Endothelial cell of umbilical vein (primary cell): Measurements from ENCODE around the gene GPA33. TPM values are rescaled to one million over a fixed set of nuclear protein-coding genes. Genes with fewer than 3 reads are reported as not detected.

ENCODE experiments used
- BruUV-seq: library from RNA; stranded (reverse); fragments of 400-500 nt; replicated peaks from 2 replicates; lab custom pipeline; 2021; lab: Mats Ljungman, UMichigan
- CTCF ChIA-PET: fragments of 300-600, 350-600 bp; sonication (Branson Sonifier 250); formaldehyde crosslinking; loops from one replicate; lab custom pipeline; 2021; ENCODE audit warnings: antibody characterized with exemption, inconsistent platforms; lab: Charles Lee
- POLR2A ChIA-PET: fragments of 300-600, 350-600 bp; sonication (Branson Sonifier 250); formaldehyde crosslinking; loops from one replicate; lab custom pipeline; 2021; ENCODE audit warnings: antibody characterized with exemption, inconsistent platforms; lab: Charles Lee
- DNase-seq: peaks from one replicate; pipeline ENCODE4 v3.0.0-alpha.2; 2011; ENCODE audit warnings: low read depth, low spot score
- FAIRE-seq: peaks from 2 replicates; lab custom pipeline; 2011; peaks lifted over from hg19 to GRCh38; lab: Jason Lieb, UNC
- H2AFZ ChIP-seq: 2 replicates; pipeline ENCODE4 v1.6.0; 2012; ENCODE audit warnings: low read depth, low read length, control low read depth, inconsistent platforms
- H3K27ac ChIP-seq: 2 replicates; pipeline ENCODE4 v1.5.1; 2011; ENCODE audit warnings: low read depth, mild to moderate bottlenecking, control low read depth, low read length, moderate library complexity; ENCODE audit not compliant: insufficient read depth
- H3K27me3 ChIP-seq, 2 experiments: 2 replicates each; pipeline versions ENCODE4 v1.6.0 to v1.6.1; 2011; ENCODE audit warnings: low read length in 2 of 2, mixed read lengths in 1 of 2; ENCODE audit not compliant: control insufficient read depth in 2 of 2, insufficient read depth in 2 of 2
- H3K36me3 ChIP-seq, 2 experiments: 2 replicates in 1 of 2; 3 replicates in 1 of 2; pipeline ENCODE4 v1.5.1; 2011; ENCODE audit warnings: low read length in 2 of 2, mild to moderate bottlenecking in 1 of 2, moderate library complexity in 1 of 2; ENCODE audit not compliant: control insufficient read depth in 2 of 2, insufficient read depth in 2 of 2; ENCODE audit errors: extremely low read depth in 1 of 2
- H3K4me1 ChIP-seq: 3 replicates; pipeline ENCODE4 v1.5.1; 2011; ENCODE audit warnings: mild to moderate bottlenecking, low read length; ENCODE audit not compliant: control insufficient read depth, insufficient read depth; ENCODE audit errors: extremely low read depth
- H3K4me2 ChIP-seq: 2 replicates; pipeline ENCODE4 v1.6.1; 2011; ENCODE audit warnings: low read length, control low read depth, mixed read lengths; ENCODE audit not compliant: insufficient read depth
- H3K4me3 ChIP-seq, 3 experiments: fragments of 200-600 bp in 1 of 3; sonication (generic), shearing (Covaris generic) in 1 of 3; replicated peaks in 1 of 3; 2 replicates each; pipeline ENCODE4 v1.5.1; 2011 to 2016; ENCODE audit warnings: control low read depth in 3 of 3, low read length in 3 of 3, mild to moderate bottlenecking in 2 of 3, inconsistent platforms in 1 of 3, low read depth in 1 of 3, moderate library complexity in 1 of 3; ENCODE audit not compliant: insufficient read depth in 1 of 3
- H3K79me2 ChIP-seq: 2 replicates; pipeline ENCODE4 v1.6.0; 2012; ENCODE audit warnings: low read length, inconsistent platforms; ENCODE audit not compliant: control insufficient read depth, insufficient read depth
- H3K9ac ChIP-seq: replicated peaks from 2 replicates; pipeline ENCODE3; 2011; ENCODE audit warnings: low read length, control low read depth; ENCODE audit not compliant: insufficient read depth; ENCODE audit errors: extremely low read depth
- H3K9me1 ChIP-seq: replicated peaks from 3 replicates; pipeline ENCODE4 v1.6.0; 2011; ENCODE audit warnings: mild to moderate bottlenecking, low read length; ENCODE audit not compliant: control insufficient read depth, insufficient read depth; ENCODE audit errors: extremely low read depth
- H3K9me3 ChIP-seq: replicated peaks from 2 replicates; pipeline ENCODE4 v1.5.1; 2012; ENCODE audit warnings: low read length, inconsistent platforms; ENCODE audit not compliant: control insufficient read depth, insufficient read depth
- H4K20me1 ChIP-seq: replicated peaks from 2 replicates; pipeline ENCODE3; 2011; ENCODE audit warnings: mild to moderate bottlenecking, low read length; ENCODE audit not compliant: control insufficient read depth, insufficient read depth; ENCODE audit errors: extremely low read depth
- EZH2 ChIP-seq: IDR thresholded peaks from 2 replicates; pipeline ENCODE4 v1.6.1; 2012; ENCODE audit warnings: borderline replicate concordance, low read depth, mild to moderate bottlenecking, moderate library complexity, low read length, inconsistent platforms; ENCODE audit not compliant: severe bottlenecking
- FOS ChIP-seq: IDR thresholded peaks from 2 replicates; pipeline ENCODE4 v1.6.1; 2011; ENCODE audit warnings: mild to moderate bottlenecking, low read length, moderate library complexity, borderline replicate concordance; ENCODE audit not compliant: insufficient read depth
- GATA2 ChIP-seq: IDR thresholded peaks from 2 replicates; pipeline ENCODE4 v1.7.0; 2011; ENCODE audit warnings: low read depth, mild to moderate bottlenecking, moderate library complexity, mixed read lengths, low read length; ENCODE audit not compliant: insufficient read length, insufficient read depth
- JUN ChIP-seq: IDR thresholded peaks from 2 replicates; pipeline ENCODE4 v1.6.1; 2011; ENCODE audit warnings: borderline replicate concordance, low read depth; ENCODE audit not compliant: insufficient read length, insufficient read depth
- MYC ChIP-seq: IDR thresholded peaks from one replicate; pipeline ENCODE4 v1.6.1; 2011; ENCODE audit warnings: mild to moderate bottlenecking, low read depth, low read length
- POLR2A ChIP-seq: IDR thresholded peaks from 2 replicates; pipeline ENCODE4 v1.6.1; 2012; ENCODE audit warnings: low read depth, mild to moderate bottlenecking, control low read depth, low read length
- POLR2AphosphoS5 ChIP-seq: IDR thresholded peaks from 2 replicates; pipeline ENCODE4 v1.6.1; 2012; ENCODE audit warnings: low read depth, mild to moderate bottlenecking, control low read depth, low read length, moderate library complexity; ENCODE audit not compliant: insufficient read depth
- dilution Hi-C: fragments of 300-500 bp; cut with MboI; formaldehyde crosslinking; loops from one replicate; pipeline ENCODE4 v1.15.0; 2019; ENCODE audit warnings: low sequenced_read_pairs; ENCODE audit not compliant: extremely low pct_ligation_motif_present
- intact Hi-C: fragments of 100-400 bp; cut with micrococcal nuclease; formaldehyde crosslinking; loops from one replicate; pipeline ENCODE4 v1.10.0; 2022
- polyA plus RNA-seq, 4 experiments: library from polyadenylated mRNA; depleted of rRNA in 3 of 4; stranded (reverse) in 3 of 4; unstranded in 1 of 4; fragments of >200 nt; gene quantifications; 2 replicates each; pipeline versions ENCODE4 v1.2.1 to v1.2.3, GENCODE V29; 2011 to 2012; ENCODE audit warnings: missing spikeins in 1 of 4
- total RNA-seq: library from RNA; stranded (reverse); gene quantifications from 2 replicates; pipeline ENCODE4 v1.2.3, GENCODE V29; 2021
- TF ChIP-seq, protein P1 (sequence below): IDR thresholded peaks from 2 replicates; pipeline ENCODE4 v1.6.1; 2011; ENCODE audit not compliant: insufficient read depth, insufficient read length
- TF ChIP-seq, protein P2 (sequence below), 2 donors: IDR thresholded peaks; 1 replicate in 1 of 2; 2 replicates in 1 of 2; pipeline ENCODE4 v1.5.1; 2011; ENCODE audit warnings: low read length in 2 of 2, mild to moderate bottlenecking in 2 of 2, moderate library complexity in 2 of 2, control low read depth in 1 of 2, inconsistent platforms in 1 of 2, low read depth in 1 of 2; ENCODE audit not compliant: insufficient read depth in 1 of 2; ENCODE audit errors: extremely low read depth in 1 of 2

GPA33 gene
- total and polyA plus RNA-seq, 2 donors (not counting 3 experiments of a cell fraction or from before 2014, with no cell fraction given) = not detected

DNA sequence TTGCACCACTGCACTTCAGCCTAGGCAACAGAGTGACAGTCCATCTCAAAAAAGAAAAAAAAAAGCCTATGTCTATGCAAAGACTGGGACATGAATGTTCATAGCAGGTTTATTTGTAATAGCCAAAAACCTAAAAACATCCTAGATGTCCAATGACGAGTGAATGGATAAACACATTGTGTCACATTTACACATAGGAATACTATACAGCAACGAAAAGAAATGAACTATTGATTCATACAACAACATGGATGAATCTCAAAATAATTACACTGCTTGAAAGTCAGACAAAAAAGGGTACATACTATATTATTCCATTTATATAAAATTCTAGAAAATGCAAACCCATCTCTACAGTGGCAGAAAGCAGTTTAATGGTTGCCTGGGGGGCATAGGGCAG, 11.6 kb upstream of the GPA33 start:
- ChIA-PET CTCF (interaction anchor here (1.0 kb wide), 1 partner anchor 438 kb away, joined by 3 read pairs; no protein-coding TSS in a partner anchor), POLR2A (no interaction called here)
- no TSS peak for BruUV-seq
- DNase-seq (no peak), FAIRE-seq (no peak)
- Histone ChIP-seq H3K9ac (no peak overlapping the region), H3K4me2 (no peak overlapping the region), H3K4me1 (no peaks in the 10 kb centered on the region), H2AFZ (no peak overlapping the region), H3K9me1 (no peaks in the 10 kb centered on the region), H4K20me1 (no peaks in the 10 kb centered on the region), H3K27me3 (peaks cover 4% of the 10 kb centered on the region in 2 experiments), H3K4me3 (no peak overlapping the region), H3K79me2 (no peaks in the 10 kb centered on the region), H3K27ac (no peak overlapping the region), H3K9me3 (no peaks in the 10 kb centered on the region), H3K36me3 (no peaks in the 10 kb centered on the region)
- intact Hi-C loops (no loop called here), dilution Hi-C loops (no loop called here)
- TF ChIP-seq FOS (no peak), GATA2 (no peak), EZH2 (no peak), POLR2AphosphoS5 (no peak), JUN (no peak)

DNA sequence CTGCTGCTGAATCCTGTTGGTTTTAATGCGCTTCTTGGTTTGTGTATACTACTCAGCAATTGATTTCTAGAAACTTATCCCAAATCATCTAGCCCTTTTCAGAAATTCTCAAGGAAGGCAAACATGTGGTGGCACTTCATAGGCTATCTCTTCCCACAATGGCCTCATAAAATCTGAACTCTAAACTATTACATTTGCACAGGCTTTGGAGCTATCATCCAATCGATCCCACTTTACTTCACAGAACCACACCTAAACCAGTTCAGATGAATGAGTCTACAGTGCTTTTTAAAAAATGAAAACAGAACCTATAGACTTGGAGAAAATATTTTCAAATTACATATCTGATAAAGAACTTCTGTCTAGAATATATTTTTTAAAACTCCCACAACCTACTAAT, 10.6 kb upstream of the GPA33 start:
- dilution Hi-C loops = no loop called here
- Histone ChIP-seq H3K4me2 (no peak overlapping the region), H3K27me3 (peaks cover 4% of the 10 kb centered on the region in 2 experiments), H3K36me3 (no peaks in the 10 kb centered on the region), H3K9me3 (no peaks in the 10 kb centered on the region), H3K79me2 (no peaks in the 10 kb centered on the region), H3K4me1 (no peaks in the 10 kb centered on the region), H3K4me3 (no peak overlapping the region), H2AFZ (no peak overlapping the region), H3K27ac (no peak overlapping the region), H4K20me1 (no peaks in the 10 kb centered on the region), H3K9me1 (no peaks in the 10 kb centered on the region), H3K9ac (no peak overlapping the region)
- BruUV-seq = no TSS peak
- ChIA-PET CTCF (no interaction called here), POLR2A (no interaction called here)
- intact Hi-C loops = no loop called here
- no peak for TF ChIP-seq POLR2AphosphoS5
- TF ChIP-seq, protein P1, sequence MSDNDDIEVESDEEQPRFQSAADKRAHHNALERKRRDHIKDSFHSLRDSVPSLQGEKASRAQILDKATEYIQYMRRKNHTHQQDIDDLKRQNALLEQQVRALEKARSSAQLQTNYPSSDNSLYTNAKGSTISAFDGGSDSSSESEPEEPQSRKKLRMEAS = no peak
- TF ChIP-seq, protein P2, sequence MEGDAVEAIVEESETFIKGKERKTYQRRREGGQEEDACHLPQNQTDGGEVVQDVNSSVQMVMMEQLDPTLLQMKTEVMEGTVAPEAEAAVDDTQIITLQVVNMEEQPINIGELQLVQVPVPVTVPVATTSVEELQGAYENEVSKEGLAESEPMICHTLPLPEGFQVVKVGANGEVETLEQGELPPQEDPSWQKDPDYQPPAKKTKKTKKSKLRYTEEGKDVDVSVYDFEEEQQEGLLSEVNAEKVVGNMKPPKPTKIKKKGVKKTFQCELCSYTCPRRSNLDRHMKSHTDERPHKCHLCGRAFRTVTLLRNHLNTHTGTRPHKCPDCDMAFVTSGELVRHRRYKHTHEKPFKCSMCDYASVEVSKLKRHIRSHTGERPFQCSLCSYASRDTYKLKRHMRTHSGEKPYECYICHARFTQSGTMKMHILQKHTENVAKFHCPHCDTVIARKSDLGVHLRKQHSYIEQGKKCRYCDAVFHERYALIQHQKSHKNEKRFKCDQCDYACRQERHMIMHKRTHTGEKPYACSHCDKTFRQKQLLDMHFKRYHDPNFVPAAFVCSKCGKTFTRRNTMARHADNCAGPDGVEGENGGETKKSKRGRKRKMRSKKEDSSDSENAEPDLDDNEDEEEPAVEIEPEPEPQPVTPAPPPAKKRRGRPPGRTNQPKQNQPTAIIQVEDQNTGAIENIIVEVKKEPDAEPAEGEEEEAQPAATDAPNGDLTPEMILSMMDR (IDR thresholded peaks at IDR 0.05; ENCODE audit: extremely low read depth in 1 of 2, insufficient read depth in 1 of 2, low read depth in 1 of 2, low read length in 2 of 2) = no peak
- no peak for TF ChIP-seq EZH2
- TF ChIP-seq FOS = no peak
- TF ChIP-seq GATA2 = no peak
- no peak for TF ChIP-seq JUN
- TF ChIP-seq POLR2A = no peak
- TF ChIP-seq MYC = no peak
- DNase-seq (no peak), FAIRE-seq (no peak)
